ENCODE measurements around the gene HOXD10. TPM values are rescaled to one million over a fixed set of nuclear protein-coding genes. Genes with fewer than 3 reads are reported as not detected.
A peak's percentile ranks its signal among the peaks of the same experiment; 100 is the strongest.

Gene HOXD10
- total and polyA plus RNA-seq, 2 of the 13 experiments (the other 11 are each of a cell fraction or from before 2014, with no cell fraction given) = not detected

GRCh38 chr2:176088048-176088936 lies 28.3 kb upstream of the HOXD10 start (continued):
- TF ChIP-seq ZNF513 (CRISPR knock-in tag; conservative IDR thresholded peaks at IDR 0.05) (no peak), FOSL2 (CRISPR knock-in tag; IDR thresholded peaks at IDR 0.05) (peak; percentile 17; the same call in 1 of the 2 replicates), MBD4 (IDR thresholded peaks at IDR 0.05; ENCODE audit: borderline replicate concordance, low read length) (no peak), SNAI1 (CRISPR knock-in tag; IDR thresholded peaks at IDR 0.05; ENCODE audit: borderline replicate concordance) (no peak), SMAD1 (CRISPR knock-in tag; IDR thresholded peaks at IDR 0.05; ENCODE audit: borderline replicate concordance, low read depth) (0 out of 2 replicates have a peak, but pooled peaks have one; percentile 31), ZNF335 (CRISPR knock-in tag; IDR thresholded peaks at IDR 0.05) (no peak), SIN3A (IDR thresholded peaks at IDR 0.05; ENCODE audit: borderline replicate concordance, low read depth, low read length) (no peak), HOXD1 (CRISPR knock-in tag; IDR thresholded peaks at IDR 0.05) (no peak), ZNF142 (CRISPR knock-in tag; IDR thresholded peaks at IDR 0.05) (0 out of 2 replicates have a peak, but pooled peaks have one; percentile 54), HOMEZ (CRISPR knock-in tag; IDR thresholded peaks at IDR 0.05; ENCODE audit: low read depth) (no peak), NBN (conservative IDR thresholded peaks at IDR 0.05) (no peak), ZNF761 (CRISPR knock-in tag; conservative IDR thresholded peaks at IDR 0.05) (no peak), HNRNPUL1 (IDR thresholded peaks at IDR 0.05; ENCODE audit: low read depth, low read length) (no peak), DZIP1 (CRISPR knock-in tag; IDR thresholded peaks at IDR 0.05) (no peak), IKZF5 (CRISPR knock-in tag; IDR thresholded peaks at IDR 0.05) (peak; percentile 69; the same call in 1 of the 2 replicates)

All from HepG2 (cell line).